MM.1S (cell line): Measurements from ENCODE around the gene TJP2.

Experiments used
- CTCF ChIP-seq: fragments of 300-600 bp; sonication (generic); IDR thresholded peaks from 2 replicates; pipeline ENCODE4 v1.5.1; 2016; ENCODE audit warnings: antibody characterized with exemption, low read length, mixed read lengths
- EZH2 ChIP-seq: fragments of 300-600 bp; sonication (generic); optimal IDR thresholded peaks from 2 replicates; pipeline ENCODE3; 2017; ENCODE audit warnings: low read depth, mild to moderate bottlenecking, antibody characterized with exemption, low read length, mixed read lengths
- EZH2phosphoT487 ChIP-seq: fragments of 300-600 bp; sonication (generic); IDR thresholded peaks from 2 replicates; pipeline ENCODE4 v1.6.1; 2018; ENCODE audit warnings: antibody characterized with exemption, low read length

GRCh38 chr9:69246629-69247028 is 72.6 kb downstream of the TJP2 start:
- TF ChIP-seq EZH2, result no peak
- TF ChIP-seq CTCF, result no peak
- TF ChIP-seq EZH2phosphoT487, result no peak
